GM23338 (cell line): ENCODE measurements around the gene AKTIP. TPM values are rescaled to one million over a fixed set of nuclear protein-coding genes. Genes with fewer than 3 reads are reported as not detected.

ENCODE experiments used
- ATAC-seq: fragments of 200-7000 bp; cut with Tn5 transposase; 3 replicates; pipeline ENCODE4 v1.9.1; 2020
- DNase-seq: peaks from one replicate; pipeline ENCODE4 v3.0.0-alpha.2; 2015; ENCODE audit warnings: low spot score
- H2AFZ ChIP-seq: fragments of 200-600 bp; sonication (generic); 2 replicates; pipeline ENCODE4 v1.8.0; 2016; ENCODE audit warnings: antibody characterized with exemption, mild to moderate bottlenecking, moderate library complexity
- H3F3A ChIP-seq: fragments of 200-600 bp; sonication (generic); replicated peaks from 2 replicates; pipeline ENCODE4 v1.8.0; 2017; ENCODE audit warnings: antibody characterized with exemption, mixed run types, low read depth
- H3K27ac ChIP-seq: fragments of 200-600 bp; sonication (generic); 2 replicates; pipeline ENCODE4 v1.6.1; 2016; ENCODE audit warnings: low read depth
- H3K27me3 ChIP-seq: fragments of 200-600 bp; sonication (generic); 2 replicates; pipeline ENCODE4 v1.8.0; 2016; ENCODE audit warnings: mild to moderate bottlenecking, mixed run types, moderate library complexity; ENCODE audit not compliant: insufficient read depth
- H3K36me3 ChIP-seq: fragments of 200-600 bp; sonication (generic); 2 replicates; pipeline ENCODE4 v1.8.0; 2016; ENCODE audit warnings: mild to moderate bottlenecking; ENCODE audit not compliant: insufficient read depth
- H3K4me1 ChIP-seq: fragments of 200-600 bp; sonication (generic); 2 replicates; pipeline ENCODE4 v1.8.0; 2016; ENCODE audit warnings: mild to moderate bottlenecking, moderate library complexity; ENCODE audit not compliant: insufficient read depth
- H3K4me2 ChIP-seq: fragments of 200-600 bp; sonication (generic); 2 replicates; pipeline ENCODE4 v1.7.1; 2017; ENCODE audit warnings: mixed run types
- H3K4me3 ChIP-seq: fragments of 200-600 bp; sonication (generic); 2 replicates; pipeline ENCODE4 v1.6.1; 2016; ENCODE audit warnings: mixed run types
- H3K79me2 ChIP-seq: fragments of 200-600 bp; sonication (generic); replicated peaks from 2 replicates; pipeline ENCODE4 v1.8.0; 2017; ENCODE audit warnings: mild to moderate bottlenecking; ENCODE audit not compliant: insufficient read depth
- H3K9me2 ChIP-seq: fragments of 200-600 bp; sonication (generic); 2 replicates; pipeline ENCODE4 v1.8.0; 2017; ENCODE audit not compliant: insufficient read depth
- H4K20me1 ChIP-seq: fragments of 200-600 bp; sonication (generic); replicated peaks from 2 replicates; pipeline ENCODE4 v1.8.0; 2017; ENCODE audit warnings: mild to moderate bottlenecking; ENCODE audit not compliant: insufficient read depth
- H3K27ac Mint-ChIP-seq: 2 replicates; pipeline ENCODE4 v1.8.0; 2020; ENCODE audit warnings: inconsistent platforms, mild to moderate bottlenecking, moderate library complexity, mixed read lengths
- H3K27me3 Mint-ChIP-seq: 3 replicates; pipeline ENCODE4 v1.8.0; 2022; ENCODE audit warnings: low read depth, mild to moderate bottlenecking, moderate library complexity, mixed read lengths, inconsistent platforms; ENCODE audit not compliant: insufficient read depth, poor library complexity
- H3K36me3 Mint-ChIP-seq: 3 replicates; pipeline ENCODE4 v1.8.0; 2021; ENCODE audit warnings: low read depth, mild to moderate bottlenecking, inconsistent platforms, moderate library complexity, mixed read lengths
- H3K4me1 Mint-ChIP-seq: 3 replicates; pipeline ENCODE4 v1.8.0; 2020; ENCODE audit warnings: mild to moderate bottlenecking, inconsistent platforms, mixed read lengths
- H3K4me3 Mint-ChIP-seq: 3 replicates; pipeline ENCODE4 v1.8.0; 2021; ENCODE audit warnings: moderate library complexity, mild to moderate bottlenecking, inconsistent platforms, mixed read lengths
- H3K9me3 Mint-ChIP-seq: 3 replicates; pipeline ENCODE4 v1.8.0; 2020; ENCODE audit warnings: moderate library complexity, mild to moderate bottlenecking, inconsistent platforms, mixed read lengths
- EZH2 ChIP-seq: fragments of 200-600 bp; sonication (generic); IDR thresholded peaks from one replicate; pipeline ENCODE4 v1.8.0; 2017; ENCODE audit warnings: antibody characterized with exemption, mild to moderate bottlenecking, low read depth; ENCODE audit not compliant: unreplicated experiment
- EZH2phosphoT487 ChIP-seq: fragments of 200-600 bp; sonication (generic); IDR thresholded peaks from one replicate; pipeline ENCODE4 v1.8.1; 2018; ENCODE audit warnings: antibody characterized with exemption; ENCODE audit not compliant: unreplicated experiment
- JUNB ChIP-seq: IDR thresholded peaks from one replicate; pipeline ENCODE4 v1.6.1; 2016; ENCODE audit warnings: antibody characterized with exemption; ENCODE audit not compliant: unreplicated experiment
- POLR2AphosphoS5 ChIP-seq: IDR thresholded peaks from 2 replicates; pipeline ENCODE4 v1.6.1; 2016; ENCODE audit warnings: antibody characterized with exemption, low read depth
- STAT1 ChIP-seq: IDR thresholded peaks from one replicate; pipeline ENCODE4 v1.6.1; 2016; ENCODE audit warnings: antibody characterized with exemption; ENCODE audit not compliant: unreplicated experiment
- ZNF114 ChIP-seq: fragments of 250-450 bp; sonication (Bioruptor Pico); IDR thresholded peaks from 2 replicates; pipeline ENCODE4 v1.5.0; 2020; ENCODE audit warnings: mild to moderate bottlenecking, moderate library complexity
- ZNF331 ChIP-seq: fragments of 250-450 bp; sonication (Bioruptor Pico); IDR thresholded peaks from 2 replicates; pipeline ENCODE4 v1.5.0; 2020; ENCODE audit warnings: low read depth, mild to moderate bottlenecking, moderate library complexity
- polyA plus RNA-seq: library from polyadenylated mRNA; unstranded; fragments of >200 nt; fragmentation: Nextera tagmentation; extraction: Ambion mirVana; gene quantifications from 2 replicates; pipeline ENCODE4 v1.2.1, GENCODE V29; 2016
- total RNA-seq: library from RNA; depleted of rRNA; stranded (reverse); fragments of >200 nt; shearing (Covaris generic); gene quantifications from 2 replicates; pipeline ENCODE4 v1.2.3, GENCODE V29; 2014
- TF ChIP-seq, protein P1 (sequence below), 2 experiments: fragments of 200-600 bp in 1 of 2; sonication (generic) in 1 of 2; conservative IDR thresholded peaks; 2 replicates each; pipeline versions ENCODE4 v1.5.1 to v1.6.1; 2016 to 2017; ENCODE audit warnings: antibody characterized with exemption in 2 of 2, low read depth in 2 of 2, mild to moderate bottlenecking in 2 of 2, moderate library complexity in 1 of 2
- TF ChIP-seq, protein P2 (sequence below): IDR thresholded peaks from 2 replicates; pipeline ENCODE4 v1.6.1; 2016; ENCODE audit warnings: antibody characterized with exemption
- TF ChIP-seq, protein P3 (sequence below): IDR thresholded peaks from one replicate; pipeline ENCODE4 v1.6.1; 2018; ENCODE audit warnings: antibody characterized with exemption; ENCODE audit not compliant: unreplicated experiment

Gene AKTIP
- total and polyA plus RNA-seq, 2 experiments from 2014 or later: 17.3 to 21.6 TPM

DNA sequence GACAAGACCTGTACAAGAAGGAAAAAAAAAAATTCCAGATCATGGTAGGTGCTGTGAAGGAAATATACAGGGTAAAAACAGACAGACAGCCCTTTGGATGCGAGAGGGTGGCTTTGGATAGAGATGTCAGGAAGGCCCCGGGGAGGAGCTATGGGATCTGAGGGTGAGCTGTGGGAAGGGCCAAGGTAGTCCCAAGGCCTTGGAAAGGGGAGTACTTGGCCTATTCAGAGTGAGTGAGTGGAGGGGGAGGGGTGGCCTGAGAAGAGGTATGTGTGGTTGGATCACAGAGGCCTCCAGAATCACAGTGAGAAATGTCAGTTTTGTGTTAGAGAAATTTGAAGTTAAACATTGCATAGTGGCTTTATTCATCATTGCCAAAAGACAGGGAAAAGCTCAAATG, 31.2 kb upstream of the AKTIP start:
- DNase-seq (peak; percentile 45), ATAC-seq (peak; percentile 91)
- no peaks in the 10 kb centered on the region; the same call in 1 of the 2 replicates for H3K36me3 ChIP-seq
- H3K79me2 ChIP-seq: no peaks in the 10 kb centered on the region
- Mint-ChIP-seq H3K27me3 (peaks cover 5% of the 10 kb centered on the region), H3K9me3 (peaks cover 18% of the 10 kb centered on the region), H3K4me1 (peaks cover 6% of the 10 kb centered on the region), H3K36me3 (peaks cover 4% of the 10 kb centered on the region), H3K27ac (no peak overlapping the region), H3K4me3 (no peak overlapping the region)
- H3K4me3 ChIP-seq: no peak overlapping the region
- H3F3A ChIP-seq: no peaks in the 10 kb centered on the region
- no peaks in the 10 kb centered on the region for H4K20me1 ChIP-seq
- H2AFZ ChIP-seq: peak overlapping the region; percentile 29; the same call in 1 of the 2 replicates
- no peaks in the 10 kb centered on the region for H3K9me2 ChIP-seq
- no peak overlapping the region for H3K4me2 ChIP-seq
- H3K27me3 ChIP-seq: no peaks in the 10 kb centered on the region
- no peak for TF ChIP-seq STAT1
- no peak for TF ChIP-seq ZNF114
- TF ChIP-seq, protein P1, sequence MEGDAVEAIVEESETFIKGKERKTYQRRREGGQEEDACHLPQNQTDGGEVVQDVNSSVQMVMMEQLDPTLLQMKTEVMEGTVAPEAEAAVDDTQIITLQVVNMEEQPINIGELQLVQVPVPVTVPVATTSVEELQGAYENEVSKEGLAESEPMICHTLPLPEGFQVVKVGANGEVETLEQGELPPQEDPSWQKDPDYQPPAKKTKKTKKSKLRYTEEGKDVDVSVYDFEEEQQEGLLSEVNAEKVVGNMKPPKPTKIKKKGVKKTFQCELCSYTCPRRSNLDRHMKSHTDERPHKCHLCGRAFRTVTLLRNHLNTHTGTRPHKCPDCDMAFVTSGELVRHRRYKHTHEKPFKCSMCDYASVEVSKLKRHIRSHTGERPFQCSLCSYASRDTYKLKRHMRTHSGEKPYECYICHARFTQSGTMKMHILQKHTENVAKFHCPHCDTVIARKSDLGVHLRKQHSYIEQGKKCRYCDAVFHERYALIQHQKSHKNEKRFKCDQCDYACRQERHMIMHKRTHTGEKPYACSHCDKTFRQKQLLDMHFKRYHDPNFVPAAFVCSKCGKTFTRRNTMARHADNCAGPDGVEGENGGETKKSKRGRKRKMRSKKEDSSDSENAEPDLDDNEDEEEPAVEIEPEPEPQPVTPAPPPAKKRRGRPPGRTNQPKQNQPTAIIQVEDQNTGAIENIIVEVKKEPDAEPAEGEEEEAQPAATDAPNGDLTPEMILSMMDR (conservative IDR thresholded peaks at IDR 0.05; ENCODE audit: low read depth in 2 of 2): no peak
- TF ChIP-seq EZH2: no peak
- H3K27ac ChIP-seq: no peak overlapping the region
- no peaks in the 10 kb centered on the region for H3K4me1 ChIP-seq

DNA sequence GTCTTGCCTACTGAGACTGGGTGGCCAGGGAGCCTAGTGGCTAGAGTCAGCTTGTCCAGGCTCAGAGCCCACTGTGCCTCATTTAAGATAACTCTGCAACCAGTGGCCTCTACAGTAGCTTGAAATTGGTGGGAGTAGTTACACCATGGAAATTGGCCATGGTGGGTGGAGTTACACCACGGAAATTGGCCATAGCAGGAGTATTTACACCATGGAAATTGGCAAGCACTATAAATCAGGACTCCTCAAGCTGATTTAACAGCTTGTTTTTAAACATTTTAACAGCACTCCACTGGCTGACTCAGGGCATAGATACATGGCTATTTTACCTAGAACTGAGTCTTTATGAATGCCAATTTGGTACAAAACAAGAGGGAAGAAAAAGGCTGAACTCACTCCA, 27.7 kb upstream of the AKTIP start:
- Histone ChIP-seq H3K36me3 (no peaks in the 10 kb centered on the region), H3F3A (no peaks in the 10 kb centered on the region), H3K27me3 (no peaks in the 10 kb centered on the region), H4K20me1 (no peaks in the 10 kb centered on the region), H3K4me2 (no peak overlapping the region), H3K27ac (no peak overlapping the region), H2AFZ (no peak overlapping the region), H3K9me2 (no peaks in the 10 kb centered on the region), H3K4me3 (no peak overlapping the region), H3K79me2 (no peaks in the 10 kb centered on the region), H3K4me1 (no peaks in the 10 kb centered on the region)
- Mint-ChIP-seq H3K4me3 (no peak overlapping the region), H3K27me3 (peaks cover 7% of the 10 kb centered on the region), H3K9me3 (peaks cover 3% of the 10 kb centered on the region; the same call in 1 of the 3 replicates), H3K4me1 (peaks cover 6% of the 10 kb centered on the region; the same call in 2 of the 3 replicates), H3K27ac (no peak overlapping the region), H3K36me3 (no peaks in the 10 kb centered on the region; the same call in 2 of the 3 replicates)
- ATAC-seq (no peak), DNase-seq (no peak)
- TF ChIP-seq, protein P2, sequence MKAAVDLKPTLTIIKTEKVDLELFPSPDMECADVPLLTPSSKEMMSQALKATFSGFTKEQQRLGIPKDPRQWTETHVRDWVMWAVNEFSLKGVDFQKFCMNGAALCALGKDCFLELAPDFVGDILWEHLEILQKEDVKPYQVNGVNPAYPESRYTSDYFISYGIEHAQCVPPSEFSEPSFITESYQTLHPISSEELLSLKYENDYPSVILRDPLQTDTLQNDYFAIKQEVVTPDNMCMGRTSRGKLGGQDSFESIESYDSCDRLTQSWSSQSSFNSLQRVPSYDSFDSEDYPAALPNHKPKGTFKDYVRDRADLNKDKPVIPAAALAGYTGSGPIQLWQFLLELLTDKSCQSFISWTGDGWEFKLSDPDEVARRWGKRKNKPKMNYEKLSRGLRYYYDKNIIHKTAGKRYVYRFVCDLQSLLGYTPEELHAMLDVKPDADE: no peak
- TF ChIP-seq JUNB (no peak), EZH2 (no peak), ZNF331 (no peak), EZH2phosphoT487 (no peak), STAT1 (no peak), POLR2AphosphoS5 (no peak)
- TF ChIP-seq, protein P1 (conservative IDR thresholded peaks at IDR 0.05; ENCODE audit: low read depth in 2 of 2): no peak
- TF ChIP-seq, protein P3, sequence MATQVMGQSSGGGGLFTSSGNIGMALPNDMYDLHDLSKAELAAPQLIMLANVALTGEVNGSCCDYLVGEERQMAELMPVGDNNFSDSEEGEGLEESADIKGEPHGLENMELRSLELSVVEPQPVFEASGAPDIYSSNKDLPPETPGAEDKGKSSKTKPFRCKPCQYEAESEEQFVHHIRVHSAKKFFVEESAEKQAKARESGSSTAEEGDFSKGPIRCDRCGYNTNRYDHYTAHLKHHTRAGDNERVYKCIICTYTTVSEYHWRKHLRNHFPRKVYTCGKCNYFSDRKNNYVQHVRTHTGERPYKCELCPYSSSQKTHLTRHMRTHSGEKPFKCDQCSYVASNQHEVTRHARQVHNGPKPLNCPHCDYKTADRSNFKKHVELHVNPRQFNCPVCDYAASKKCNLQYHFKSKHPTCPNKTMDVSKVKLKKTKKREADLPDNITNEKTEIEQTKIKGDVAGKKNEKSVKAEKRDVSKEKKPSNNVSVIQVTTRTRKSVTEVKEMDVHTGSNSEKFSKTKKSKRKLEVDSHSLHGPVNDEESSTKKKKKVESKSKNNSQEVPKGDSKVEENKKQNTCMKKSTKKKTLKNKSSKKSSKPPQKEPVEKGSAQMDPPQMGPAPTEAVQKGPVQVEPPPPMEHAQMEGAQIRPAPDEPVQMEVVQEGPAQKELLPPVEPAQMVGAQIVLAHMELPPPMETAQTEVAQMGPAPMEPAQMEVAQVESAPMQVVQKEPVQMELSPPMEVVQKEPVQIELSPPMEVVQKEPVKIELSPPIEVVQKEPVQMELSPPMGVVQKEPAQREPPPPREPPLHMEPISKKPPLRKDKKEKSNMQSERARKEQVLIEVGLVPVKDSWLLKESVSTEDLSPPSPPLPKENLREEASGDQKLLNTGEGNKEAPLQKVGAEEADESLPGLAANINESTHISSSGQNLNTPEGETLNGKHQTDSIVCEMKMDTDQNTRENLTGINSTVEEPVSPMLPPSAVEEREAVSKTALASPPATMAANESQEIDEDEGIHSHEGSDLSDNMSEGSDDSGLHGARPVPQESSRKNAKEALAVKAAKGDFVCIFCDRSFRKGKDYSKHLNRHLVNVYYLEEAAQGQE: no peak
